RPMI7951 (cell line): ENCODE results near the gene STK10. TPM values are rescaled to one million over a fixed set of nuclear protein-coding genes. Genes with fewer than 3 reads are reported as not detected.

Experiments
- DNase-seq: peaks from one replicate; pipeline ENCODE4 v3.0.0-alpha.2; 2012; ENCODE audit warnings: low read depth
- total RNA-seq: library from RNA; depleted of rRNA; stranded (reverse); fragments of >200 nt; shearing (Covaris generic); gene quantifications from 2 replicates; pipeline ENCODE4 v1.2.3, GENCODE V29; 2014

The STK10 gene
- total RNA-seq, 1 experiment from 2014 or later = 20.1 TPM

DNA sequence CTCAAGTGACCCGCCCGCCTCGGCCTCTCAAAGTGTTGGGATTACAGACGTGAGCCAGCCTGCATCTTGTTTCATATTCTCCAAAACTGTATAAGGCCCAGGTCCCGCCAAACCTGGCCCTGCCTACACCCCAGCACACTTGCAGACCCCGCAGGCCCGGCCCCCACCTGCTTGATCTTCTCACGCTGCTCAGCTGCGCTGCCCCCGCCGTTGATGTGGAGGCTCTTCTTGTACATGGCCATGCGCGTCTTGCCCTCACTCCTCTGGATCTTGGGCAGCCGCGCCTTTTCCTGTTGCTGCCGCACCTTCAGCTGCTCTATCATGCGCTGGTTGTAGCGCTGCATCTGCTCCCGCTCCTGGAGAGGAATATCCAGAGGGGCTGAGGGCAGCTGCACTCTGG lies 132.6 kb downstream of the STK10 start:
- DNase-seq = no peak

GRCh38 chr5:172054611-172055153 lies 133.3 kb downstream of the STK10 start:
- no peak for DNase-seq

GRCh38 chr5:172052450-172053236 lies 135.4 kb downstream of the STK10 start:
- DNase-seq = peak; percentile 45

- DNase-seq = no peak
Observed at GRCh38 chr5:172051643-172052339, 136.2 kb downstream of the STK10 start.

GRCh38 chr5:172050080-172050479 lies 137.9 kb downstream of the STK10 start:
- DNase-seq = no peak

GRCh38 chr5:172049226-172049796 lies 138.7 kb downstream of the STK10 start:
- DNase-seq = no peak

GRCh38 chr5:172048539-172049101 lies 139.4 kb downstream of the STK10 start:
- DNase-seq = peak; percentile 91

GRCh38 chr5:172048170-172048422 lies 139.9 kb downstream of the STK10 start:
- DNase-seq = no peak

- no peak for DNase-seq
Observed at GRCh38 chr5:172046593-172046992, 141.4 kb downstream of the STK10 start.

DNA sequence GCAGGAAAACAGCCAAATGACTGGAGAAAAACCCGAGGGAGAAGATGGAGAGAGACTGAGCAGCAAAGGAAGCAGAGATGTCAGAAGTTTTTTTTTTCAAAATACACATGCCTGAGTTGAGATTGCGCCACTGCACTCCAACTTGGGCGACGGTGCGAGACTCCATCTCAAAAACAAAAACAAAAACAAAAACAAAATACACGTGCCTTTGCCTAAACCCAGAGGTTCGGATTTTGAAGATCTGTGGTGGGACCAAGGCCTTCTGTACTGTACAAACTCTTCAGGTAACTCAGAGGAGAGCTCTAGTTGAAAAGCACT lies 142.8 kb downstream of the STK10 start:
- DNase-seq = no peak

DNA sequence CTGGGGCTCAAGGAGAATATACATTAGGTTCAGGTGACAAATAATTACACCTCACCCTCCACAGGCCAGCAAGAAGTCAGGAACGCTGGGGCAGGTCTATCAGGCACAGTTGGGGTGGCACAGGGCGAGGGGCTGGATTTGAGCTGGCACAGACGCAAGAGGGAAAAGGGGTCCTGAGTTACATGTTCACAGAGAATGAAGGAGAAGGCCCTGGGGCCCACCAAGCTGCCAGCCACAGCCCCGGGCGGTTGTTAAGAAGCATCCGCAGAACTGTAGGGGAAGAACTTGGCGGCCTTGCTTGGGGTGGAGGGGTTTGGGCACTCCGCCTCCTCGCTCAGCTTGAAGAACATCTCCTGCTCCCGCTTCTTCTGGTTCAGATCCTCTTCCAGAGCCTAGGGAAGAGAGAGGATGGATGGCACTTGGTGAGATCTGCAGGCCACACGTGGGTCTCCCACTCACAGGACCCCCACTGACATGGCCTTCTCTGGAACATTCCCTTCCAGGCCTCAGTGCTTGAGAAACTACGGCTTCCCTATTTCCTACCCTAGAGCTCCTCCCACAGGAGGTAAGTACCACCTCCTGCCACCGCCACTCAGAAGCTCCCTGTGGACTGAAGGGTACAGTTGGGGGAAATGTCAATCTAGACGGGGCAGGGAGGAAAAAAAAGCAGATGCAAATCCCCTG lies 143.3 kb downstream of the STK10 start:
- no peak for DNase-seq

DNA sequence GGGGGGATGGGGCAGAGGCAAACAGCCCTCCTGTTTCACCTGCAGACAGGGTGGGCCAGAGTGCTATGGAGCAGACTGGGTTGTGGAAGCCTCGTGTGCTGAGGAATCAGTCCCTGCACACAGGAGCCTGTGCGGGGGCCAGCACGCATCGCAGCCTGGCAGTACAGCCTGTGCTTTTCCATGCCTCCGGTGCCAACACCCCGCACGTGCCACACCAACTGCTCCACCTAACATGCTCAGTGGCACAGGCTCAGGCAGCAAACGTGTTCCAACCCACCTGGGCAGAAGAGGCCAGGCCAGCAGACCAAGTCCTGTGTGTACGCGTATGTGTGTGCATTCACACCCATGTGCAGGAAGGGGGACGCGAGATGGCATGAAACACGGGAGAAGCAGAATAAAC lies 144.2 kb downstream of the STK10 start:
- DNase-seq = no peak

- DNase-seq = no peak
Observed at GRCh38 chr5:172042183-172042582, 145.8 kb downstream of the STK10 start.

DNA sequence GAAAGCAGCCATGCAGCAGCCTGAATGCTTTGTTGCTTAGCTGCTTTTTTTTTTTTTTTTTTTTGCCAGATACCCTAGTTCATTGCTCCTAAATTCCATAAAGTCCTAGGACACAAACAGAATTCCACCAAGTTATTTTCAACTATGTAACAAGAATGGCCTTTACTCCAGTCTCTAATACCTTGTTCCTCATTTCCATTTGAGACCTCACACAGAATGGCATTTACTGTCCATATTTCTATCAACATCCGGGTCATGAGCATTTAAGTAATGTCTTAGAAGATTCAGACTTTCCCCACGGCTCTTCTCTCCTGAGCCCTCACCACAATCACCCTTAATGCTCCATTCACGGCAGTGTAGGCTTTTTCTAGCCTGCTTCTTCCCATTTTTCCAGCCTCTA lies 149.9 kb downstream of the STK10 start:
- no peak for DNase-seq

DNA sequence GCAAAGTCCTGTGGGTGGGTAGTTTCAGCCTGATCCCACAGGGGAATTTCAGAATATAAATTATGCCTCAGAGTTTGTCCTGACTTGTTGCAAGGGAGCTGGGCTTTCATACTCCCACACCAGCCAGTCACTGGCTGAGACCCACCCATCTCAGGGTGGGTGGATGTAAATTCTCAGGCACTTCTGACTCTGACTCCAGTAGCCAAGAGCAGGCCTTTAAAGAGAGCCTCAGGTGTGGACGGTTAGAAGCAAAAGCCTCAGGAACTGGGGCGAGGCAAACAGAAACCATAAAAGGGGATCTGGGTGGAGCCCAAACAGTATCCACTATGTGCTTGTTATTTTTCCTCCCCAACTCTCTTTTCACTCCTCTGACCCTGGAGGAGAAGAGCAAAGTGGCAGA lies 153.0 kb downstream of the STK10 start:
- DNase-seq = no peak

- no peak for DNase-seq
Observed at GRCh38 chr5:172031894-172032461, 156.0 kb downstream of the STK10 start.

DNA sequence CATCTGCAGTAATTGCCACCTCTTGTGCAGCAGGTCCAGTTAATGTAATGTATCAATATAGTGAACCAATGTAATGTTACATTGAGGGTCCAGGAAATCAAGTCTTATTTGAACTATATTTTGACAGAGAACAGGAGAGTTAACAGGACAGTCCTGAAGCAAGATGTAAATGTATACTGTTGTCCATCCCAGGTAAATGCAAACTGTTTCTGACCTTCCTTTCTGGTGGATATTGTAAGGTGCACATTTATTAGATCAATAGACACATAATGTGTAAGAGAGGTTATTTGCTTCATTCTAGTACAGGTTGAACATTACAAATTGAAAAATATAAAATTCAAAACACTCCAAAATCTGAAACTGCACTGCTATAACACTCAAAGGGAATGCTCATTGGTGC lies 158.1 kb downstream of the STK10 start:
- DNase-seq = no peak

DNA sequence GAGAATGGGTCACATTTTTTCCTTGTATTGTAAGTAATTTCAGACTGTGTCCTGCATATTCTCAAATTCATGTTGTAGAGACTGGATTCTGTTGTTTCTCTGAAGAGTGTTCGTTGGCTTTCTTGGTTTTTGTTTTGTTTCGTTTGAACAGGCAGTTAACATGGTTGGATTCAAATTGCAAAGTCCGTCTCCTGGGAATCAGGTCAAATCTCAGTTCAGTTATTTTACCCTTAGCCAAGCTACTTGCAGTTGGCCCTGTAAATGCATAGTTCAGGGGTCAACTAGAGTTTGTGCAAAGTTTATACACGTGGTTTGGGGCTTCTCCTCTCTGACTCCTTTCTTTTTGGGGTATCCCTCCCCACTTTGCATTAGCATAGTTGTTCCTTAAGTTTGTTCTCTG lies 159.9 kb downstream of the STK10 start:
- no peak for DNase-seq

DNA sequence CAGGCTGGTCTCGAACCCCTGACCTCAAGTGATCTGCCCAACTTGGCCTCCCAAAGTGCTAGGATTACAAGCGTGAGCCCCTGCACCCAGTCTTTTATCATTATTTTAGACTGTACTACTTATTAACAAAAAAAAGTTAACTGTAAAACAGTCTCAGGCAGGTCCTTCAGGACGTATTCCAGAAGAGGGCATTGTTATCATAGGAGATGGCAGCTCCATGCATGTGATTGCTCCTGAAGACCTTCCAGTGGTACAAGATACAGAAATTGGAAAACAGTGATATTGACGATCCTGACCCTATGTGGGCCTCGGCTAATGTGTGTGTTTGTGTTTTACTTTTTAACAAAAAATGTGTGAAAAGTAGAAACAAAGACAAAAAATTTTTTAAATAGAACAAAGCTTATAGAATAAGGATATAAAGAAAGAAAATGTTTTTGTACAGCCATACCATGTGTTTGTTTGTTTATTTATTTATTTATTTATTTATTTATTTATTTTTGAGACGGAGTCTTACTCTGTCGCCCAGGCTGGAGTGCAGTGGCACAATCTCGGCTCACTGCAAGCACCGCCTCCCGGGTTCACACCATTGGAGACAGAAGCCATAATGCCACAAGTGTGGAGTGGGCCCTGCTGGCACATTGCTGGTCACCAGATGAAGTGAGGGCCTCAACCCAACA lies 167.8 kb downstream of the STK10 start:
- DNase-seq = peak; percentile 46

DNA sequence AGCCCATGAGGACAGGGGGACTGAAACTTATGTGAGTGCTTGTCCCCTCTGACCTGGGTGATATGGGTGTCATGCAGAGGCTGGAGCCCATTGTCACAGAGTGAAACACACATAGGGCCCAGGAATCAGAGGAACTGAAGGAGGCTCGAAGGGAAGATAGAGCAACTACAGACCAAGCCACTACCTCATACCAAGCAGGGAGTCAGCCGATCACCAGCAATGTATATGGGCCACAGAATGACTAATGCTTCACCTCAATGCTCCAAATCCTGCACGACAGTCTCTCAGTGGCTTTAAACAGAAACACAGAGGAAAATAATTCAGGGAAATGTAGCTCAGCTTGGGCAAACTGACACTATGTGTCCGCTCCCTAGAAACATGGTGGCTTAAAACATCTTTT lies 172.7 kb downstream of the STK10 start:
- DNase-seq = no peak

DNA sequence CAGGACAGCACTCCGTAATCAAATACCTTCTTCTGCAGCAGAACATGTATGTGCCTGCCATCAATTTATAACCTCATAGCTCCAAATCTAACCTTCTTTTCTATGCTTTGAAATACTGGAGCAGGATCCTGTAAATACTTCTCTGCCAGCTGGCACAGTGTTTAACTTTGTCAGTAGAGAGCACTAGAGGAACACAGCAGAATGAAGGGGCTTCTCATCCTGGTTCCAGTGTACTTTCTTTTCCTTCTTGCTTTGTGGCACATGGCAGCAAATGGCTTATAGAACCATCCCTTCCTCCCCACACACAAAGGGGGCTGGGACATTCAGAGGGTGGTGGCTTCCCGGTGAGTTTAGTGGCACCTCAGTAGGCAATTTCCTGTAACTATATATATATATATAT lies 177.7 kb downstream of the STK10 start:
- DNase-seq = peak; percentile 21
